ENCODE measurements around the gene CYP4F22. TPM values are rescaled to one million over a fixed set of nuclear protein-coding genes. Genes with fewer than 3 reads are reported as not detected.
"Not testable (repeated sequence)": the region's sequence is repeated elsewhere in the genome, so short reads cannot be mapped to it uniquely, and the experiment has no call there.

Gene CYP4F22
- total and polyA plus RNA-seq, 10 of the 15 experiments (the other 5 are each of a cell fraction or from before 2014, with no cell fraction given): not detected

GRCh38 chr19:15479391-15480345 lies 28.7 kb upstream of the CYP4F22 start, which contains the start of gene PGLYRP2:
TSS of gene PGLYRP2 (minus strand) at chr19:15479501. CDS start at chr19:15479371, 130 bp downstream.
- POLR2A ChIA-PET: no interaction called here
- Histone ChIP-seq H3K4me3 (no peak within 1 kb of the TSS), H3K36me3 (ENCODE audit: control insufficient read depth in 2 of 2, insufficient read depth in 2 of 2, low read length in 1 of 2) (no peaks in the 10 kb centered on the region), H3K9me3 (replicated peaks; ENCODE audit: control insufficient read depth, insufficient read depth, low read length) (no peaks in the 10 kb centered on the region; the same call in 2 of the 3 replicates), H3K79me2 (ENCODE audit: control insufficient read depth, insufficient read depth, low read length) (no peaks in the 10 kb centered on the region), H3K9ac (ENCODE audit: control insufficient read depth, insufficient read depth, low read length) (no peak within 1 kb of the TSS), H3K4me1 (ENCODE audit: control insufficient read depth, insufficient read depth, low read length) (no peaks in the 10 kb centered on the region), H3K4me2 (ENCODE audit: control insufficient read depth, insufficient read depth) (no peak within 1 kb of the TSS), H2AFZ (ENCODE audit: control insufficient read depth, low read depth, low read length) (no peak within 1 kb of the TSS), H3K27me3 (replicated peaks in 1 of 2; ENCODE audit: control insufficient read depth in 2 of 2, insufficient read depth in 2 of 2, low read length in 1 of 2) (no peaks in the 10 kb centered on the region), H3K27ac (ENCODE audit: control insufficient read depth, insufficient read depth) (no peak within 1 kb of the TSS), H4K20me1 (ENCODE audit: control insufficient read depth, insufficient read depth) (no peaks in the 10 kb centered on the region)
- ATAC-seq (peak; percentile 56), FAIRE-seq (no peak), DNase-seq (ENCODE audit: low read depth, low spot score) (no peak)
- no TSS peak for BruUV-seq (replicated peaks)
- CTCF ChIA-PET: no interaction called here
- in situ Hi-C loops (cut with MboI) (no loop called here), intact Hi-C loops (cut with micrococcal nuclease; ENCODE audit: unreplicated experiment) (no loop called here)
- SMC1A ChIA-PET (ENCODE audit: uncharacterized antibody, unreplicated experiment): interaction anchor here (1.1 kb wide), 1 partner anchor 16 kb away, joined by 4 read pairs; no protein-coding TSS in a partner anchor
- TF ChIP-seq CEBPB (IDR thresholded peaks at IDR 0.05; ENCODE audit: borderline replicate concordance in 1 of 2, low read depth in 2 of 2, low read length in 2 of 2) (no peak), RAD21 (IDR thresholded peaks at IDR 0.05; ENCODE audit: insufficient read depth, low read depth, low read length) (peak; percentile 7; the same call in 1 of the 2 replicates), POLR2A (IDR thresholded peaks at IDR 0.05; ENCODE audit: low read depth, low read length) (no peak), SKIL (IDR thresholded peaks at IDR 0.05; ENCODE audit: low read depth, poor library complexity, severe bottlenecking) (no peak)
- 74% methylated on average over 16 of the region's 16 CpGs for WGBS (ENCODE audit: insufficient coverage, insufficient replicate concordance, low lambda C conversion rate, missing lambda C conversion rate)
- RAD21 ChIA-PET (ENCODE audit: unreplicated experiment): no interaction called here

GRCh38 chr19:15480996-15481395 lies 27.3 kb upstream of the CYP4F22 start:
- intact Hi-C loops (cut with micrococcal nuclease; ENCODE audit: unreplicated experiment); H3K79me2 ChIP-seq (ENCODE audit: control insufficient read depth, insufficient read depth, low read length); RAD21 ChIA-PET (ENCODE audit: unreplicated experiment); CTCF ChIA-PET; H3K4me3 ChIP-seq; H3K4me2 ChIP-seq (ENCODE audit: control insufficient read depth, insufficient read depth); H2AFZ ChIP-seq (ENCODE audit: control insufficient read depth, low read depth, low read length); FAIRE-seq; POLR2A ChIA-PET; H3K9me3 ChIP-seq (replicated peaks; ENCODE audit: control insufficient read depth, insufficient read depth, low read length); ATAC-seq; H3K36me3 ChIP-seq (ENCODE audit: control insufficient read depth in 2 of 2, insufficient read depth in 2 of 2, low read length in 1 of 2); H3K27ac ChIP-seq (ENCODE audit: control insufficient read depth, insufficient read depth); H3K27me3 ChIP-seq (replicated peaks in 1 of 2; ENCODE audit: control insufficient read depth in 2 of 2, insufficient read depth in 2 of 2, low read length in 1 of 2); H3K4me1 ChIP-seq (ENCODE audit: control insufficient read depth, insufficient read depth, low read length); DNase-seq (ENCODE audit: low read depth, low spot score); H3K9ac ChIP-seq (ENCODE audit: control insufficient read depth, insufficient read depth, low read length); in situ Hi-C loops (cut with MboI); H4K20me1 ChIP-seq (ENCODE audit: control insufficient read depth, insufficient read depth); BruUV-seq (replicated peaks): not testable (repeated sequence)
- SMC1A ChIA-PET (ENCODE audit: uncharacterized antibody, unreplicated experiment): interaction anchor here (0.8 kb wide), 1 partner anchor 14 kb away, joined by 3 read pairs; no protein-coding TSS in a partner anchor
- 86% methylated on average over 7 of the region's 7 CpGs for WGBS (ENCODE audit: insufficient coverage, insufficient replicate concordance, low lambda C conversion rate, missing lambda C conversion rate)

GRCh38 chr19:15485768-15486167 lies 22.6 kb upstream of the CYP4F22 start:
- ATAC-seq; H2AFZ ChIP-seq (ENCODE audit: control insufficient read depth, low read depth, low read length); CTCF ChIA-PET; H3K27me3 ChIP-seq (replicated peaks in 1 of 2; ENCODE audit: control insufficient read depth in 2 of 2, insufficient read depth in 2 of 2, low read length in 1 of 2); H4K20me1 ChIP-seq (ENCODE audit: control insufficient read depth, insufficient read depth); RAD21 ChIA-PET (ENCODE audit: unreplicated experiment); intact Hi-C loops (cut with micrococcal nuclease; ENCODE audit: unreplicated experiment); H3K4me1 ChIP-seq (ENCODE audit: control insufficient read depth, insufficient read depth, low read length); H3K27ac ChIP-seq (ENCODE audit: control insufficient read depth, insufficient read depth); H3K4me2 ChIP-seq (ENCODE audit: control insufficient read depth, insufficient read depth); in situ Hi-C loops (cut with MboI); H3K79me2 ChIP-seq (ENCODE audit: control insufficient read depth, insufficient read depth, low read length); DNase-seq (ENCODE audit: low read depth, low spot score); H3K4me3 ChIP-seq; SMC1A ChIA-PET (ENCODE audit: uncharacterized antibody, unreplicated experiment); POLR2A ChIA-PET; FAIRE-seq; BruUV-seq (replicated peaks); H3K36me3 ChIP-seq (ENCODE audit: control insufficient read depth in 2 of 2, insufficient read depth in 2 of 2, low read length in 1 of 2); H3K9me3 ChIP-seq (replicated peaks; ENCODE audit: control insufficient read depth, insufficient read depth, low read length); H3K9ac ChIP-seq (ENCODE audit: control insufficient read depth, insufficient read depth, low read length): not testable (repeated sequence)
- 51% methylated on average over 5 of the region's 5 CpGs for WGBS (ENCODE audit: insufficient coverage, insufficient replicate concordance, low lambda C conversion rate, missing lambda C conversion rate)

Data from GM12878 (cell line).